Testis (tissue), 3 donors: Measurements from ENCODE around the gene JCAD. TPM values are rescaled to one million over a fixed set of nuclear protein-coding genes. Genes with fewer than 3 reads are reported as not detected.

Source experiments
- DNase-seq: peaks from one replicate; pipeline ENCODE4 v3.0.0-alpha.2; 2019
- H3K27ac ChIP-seq, 2 donors: fragments of 200-600 bp; sonication (generic); one replicate each; pipeline ENCODE4 v1.5.1; 2019
- H3K27me3 ChIP-seq: fragments of 200-600 bp; sonication (generic); one replicate; pipeline ENCODE4 v1.5.1; 2019
- H3K36me3 ChIP-seq: fragments of 200-600 bp; sonication (generic); one replicate; pipeline ENCODE4 v1.5.1; 2017; ENCODE audit warnings: low read depth; ENCODE audit errors: missing control alignments
- H3K4me1 ChIP-seq: fragments of 200-600 bp; sonication (generic); one replicate; pipeline ENCODE4 v1.5.1; 2019
- H3K4me3 ChIP-seq, 2 donors: fragments of 200-600 bp; sonication (generic); one replicate each; pipeline ENCODE4 v1.5.1; 2017 to 2019
- H3K9me3 ChIP-seq: fragments of 200-600 bp; sonication (generic); one replicate; pipeline ENCODE4 v1.5.1; 2017
- CTCF ChIP-seq, 3 experiments: fragments of 450-650 bp in 2 of 3; fragments of 200-600 bp in 1 of 3; sonication (generic) in 1 of 3; IDR thresholded peaks; one replicate each; pipeline ENCODE4 v1.5.1; 2016 to 2019; ENCODE audit warnings: antibody characterized with exemption in 3 of 3, mild to moderate bottlenecking in 2 of 3, moderate library complexity in 1 of 3
- POLR2A ChIP-seq: fragments of 450-650 bp; IDR thresholded peaks from one replicate; pipeline ENCODE4 v1.6.1; 2017; ENCODE audit warnings: antibody characterized with exemption, mild to moderate bottlenecking, moderate library complexity
- WGBS, 2 donors: methylation state at CpG; one replicate each; pipeline ENCODE4 v1.1.5; 2018; 5-methylcytosine and 5-hydroxymethylcytosine counted together
- intact Hi-C: fragments of 100-400 bp; cut with DNase I; formaldehyde crosslinking; loops from one replicate; pipeline ENCODE4 v1.15.1; 2023; ENCODE audit warnings: low total_unique reads
- polyA plus RNA-seq: library from polyadenylated mRNA; stranded (reverse); fragments of 350-450 nt; fragmentation: Illumina TruSeq; extraction: RNeasy Lipid Tissue Mini Kit (QIAGEN cat#74804); gene quantifications from one replicate; pipeline ENCODE4 v1.2.3, GENCODE V29; 2014; ENCODE audit warnings: low read depth, low replicate concordance; ENCODE audit not compliant: insufficient read depth
- total RNA-seq, 2 donors: library from RNA; depleted of rRNA; stranded (reverse); fragments of >200 nt; gene quantifications; one replicate each; pipeline ENCODE4 v1.2.3, GENCODE V29; 2016

The JCAD gene
- total and polyA plus RNA-seq, 3 donors from 2014 or later = 57.4 to 133 (median 109) TPM

- Histone ChIP-seq H3K36me3 (no peaks in the 10 kb centered on the region), H3K9me3 (no peaks in the 10 kb centered on the region), H3K27me3 (no peaks in the 10 kb centered on the region), H3K27ac (peak overlapping the region; percentile 0 to 27), H3K4me1 (peaks cover 21% of the 10 kb centered on the region), H3K4me3 (no peak overlapping the region)
- intact Hi-C loops = no loop called here
- TF ChIP-seq POLR2A (no peak), CTCF (IDR thresholded peaks at IDR 0.05) (no peak)
- DNase-seq = peak; percentile 78
- WGBS, 2 donors = 54 to 66% methylated on average over 11 of the region's 11 CpGs
Measured at GRCh38 chr10:30070001-30070685, 10.8 kb upstream of the JCAD start.

DNA sequence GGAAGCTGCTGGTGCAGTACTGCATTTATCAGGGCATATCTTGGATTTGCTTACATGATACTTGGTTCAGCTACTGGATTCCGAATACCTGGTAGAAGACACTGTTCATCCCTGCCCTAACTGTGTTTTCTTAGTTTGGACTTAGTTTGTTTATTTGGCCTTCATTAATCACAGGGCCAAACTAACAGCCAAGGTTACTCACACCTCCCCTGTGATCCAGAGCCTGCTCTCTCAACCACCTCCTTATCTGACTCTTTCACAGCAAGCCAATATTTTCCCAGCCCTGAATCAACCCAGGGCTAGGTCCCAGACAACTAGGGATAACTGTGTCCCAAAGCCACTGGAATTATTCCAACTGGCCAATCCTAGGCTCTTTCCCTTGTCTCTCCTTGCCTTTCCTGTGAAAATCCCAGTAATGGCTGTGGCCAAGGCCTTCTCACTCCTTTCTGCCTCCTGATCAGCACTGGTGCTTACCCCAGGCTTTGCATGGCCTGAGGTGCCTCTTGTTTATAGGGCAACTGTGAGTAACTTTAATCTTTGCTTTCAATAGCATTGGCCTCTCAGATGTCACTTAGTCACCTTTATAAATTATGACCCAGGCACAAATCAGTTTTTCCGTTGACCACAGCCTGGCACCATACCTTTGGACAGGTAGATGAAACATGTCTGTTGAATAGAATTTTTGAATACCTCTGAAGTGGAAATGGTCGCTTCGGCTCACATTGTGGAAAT is 9.3 kb upstream of the JCAD start:
- no peaks in the 10 kb centered on the region for H3K27me3 ChIP-seq
- DNase-seq = no peak
- no peak overlapping the region for H3K4me3 ChIP-seq
- WGBS, 2 donors = 85 to 86% methylated on average over 4 of the region's 4 CpGs
- H3K36me3 ChIP-seq = no peaks in the 10 kb centered on the region
- peak overlapping the region; percentile 11 to 55 for H3K27ac ChIP-seq
- intact Hi-C loops = no loop called here
- TF ChIP-seq POLR2A = no peak
- TF ChIP-seq CTCF (IDR thresholded peaks at IDR 0.05) = no peak
- H3K9me3 ChIP-seq = no peaks in the 10 kb centered on the region
- peaks cover 21% of the 10 kb centered on the region for H3K4me1 ChIP-seq

GRCh38 chr10:30063099-30063498 is 3.7 kb upstream of the JCAD start:
- WGBS, 2 donors = 82% methylated on average over 3 of the region's 3 CpGs
- intact Hi-C loops = no loop called here
- no peak for TF ChIP-seq POLR2A
- TF ChIP-seq CTCF (IDR thresholded peaks at IDR 0.05) = no peak
- Histone ChIP-seq H3K9me3 (no peaks in the 10 kb centered on the region), H3K27me3 (no peaks in the 10 kb centered on the region), H3K36me3 (no peaks in the 10 kb centered on the region), H3K4me3 (no peak overlapping the region), H3K4me1 (peaks cover 20% of the 10 kb centered on the region), H3K27ac (peak overlapping the region; percentile 41 to 50)
- no peak for DNase-seq

DNA sequence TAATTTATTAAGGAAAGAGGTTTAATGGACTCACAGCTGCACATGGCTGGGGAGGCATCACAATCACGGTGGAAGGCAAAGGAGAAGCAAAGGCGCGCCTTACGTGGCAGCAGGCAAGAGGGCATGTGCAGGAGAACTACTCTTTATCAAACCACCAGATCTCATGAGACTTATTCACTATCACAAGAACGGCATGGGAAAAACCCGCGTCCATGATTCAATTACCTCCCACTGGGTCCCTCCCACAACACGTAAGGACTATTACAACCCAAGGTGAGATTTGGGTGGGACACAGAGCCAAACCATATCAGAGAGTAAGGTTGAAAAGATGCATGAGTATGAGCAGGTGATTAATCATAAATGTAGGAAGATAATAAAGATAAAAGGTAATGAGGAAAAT is 3.2 kb upstream of the JCAD start:
- H3K36me3 ChIP-seq = no peaks in the 10 kb centered on the region
- intact Hi-C loops = no loop called here
- no peak for DNase-seq
- TF ChIP-seq CTCF (IDR thresholded peaks at IDR 0.05) = no peak
- no peak for TF ChIP-seq POLR2A
- 74 to 90% methylated on average over 8 of the region's 8 CpGs for WGBS, 2 donors
- H3K4me3 ChIP-seq = no peak overlapping the region
- H3K27me3 ChIP-seq = no peaks in the 10 kb centered on the region
- no peaks in the 10 kb centered on the region for H3K9me3 ChIP-seq
- peaks cover 20% of the 10 kb centered on the region for H3K4me1 ChIP-seq
- peak overlapping the region; percentile 20 to 50 for H3K27ac ChIP-seq
